A673 (cell line): ENCODE data around the gene USP48.

Experiments used
- EZH2 ChIP-seq: fragments of 200-600 bp; sonication (generic); IDR thresholded peaks from 2 replicates; pipeline ENCODE4 v1.6.1; 2017; ENCODE audit warnings: borderline replicate concordance, low read depth, mild to moderate bottlenecking, mixed read lengths, antibody characterized with exemption, low read length; ENCODE audit not compliant: poor library complexity, severe bottlenecking
- TF ChIP-seq, protein P1 (sequence below): fragments of 300-800, 200-600 bp; sonication (generic); conservative IDR thresholded peaks from 2 replicates; pipeline ENCODE4 v1.5.1; 2017; ENCODE audit warnings: low read depth, mild to moderate bottlenecking, antibody characterized with exemption, low read length, moderate library complexity, mixed read lengths

DNA sequence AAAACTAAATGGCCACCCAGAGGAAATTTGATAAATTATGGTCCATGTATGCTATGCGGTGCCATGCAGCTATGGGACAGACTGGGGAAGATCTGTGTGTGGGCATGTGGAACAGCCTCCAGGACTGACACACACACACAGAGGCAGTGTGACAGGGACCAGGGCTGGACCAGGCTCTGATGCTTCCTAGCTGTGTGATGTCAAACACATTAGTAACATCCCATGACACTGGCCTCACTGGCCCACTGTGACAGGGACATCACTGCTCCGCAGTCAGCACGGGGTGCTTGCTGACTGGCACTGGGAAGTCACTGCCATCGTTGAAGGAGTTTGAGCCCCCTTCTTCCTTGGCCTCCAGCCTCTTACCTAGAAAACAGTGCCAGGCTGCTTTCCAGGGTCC, 127.7 kb downstream of the USP48 start:
- TF ChIP-seq, protein P1, sequence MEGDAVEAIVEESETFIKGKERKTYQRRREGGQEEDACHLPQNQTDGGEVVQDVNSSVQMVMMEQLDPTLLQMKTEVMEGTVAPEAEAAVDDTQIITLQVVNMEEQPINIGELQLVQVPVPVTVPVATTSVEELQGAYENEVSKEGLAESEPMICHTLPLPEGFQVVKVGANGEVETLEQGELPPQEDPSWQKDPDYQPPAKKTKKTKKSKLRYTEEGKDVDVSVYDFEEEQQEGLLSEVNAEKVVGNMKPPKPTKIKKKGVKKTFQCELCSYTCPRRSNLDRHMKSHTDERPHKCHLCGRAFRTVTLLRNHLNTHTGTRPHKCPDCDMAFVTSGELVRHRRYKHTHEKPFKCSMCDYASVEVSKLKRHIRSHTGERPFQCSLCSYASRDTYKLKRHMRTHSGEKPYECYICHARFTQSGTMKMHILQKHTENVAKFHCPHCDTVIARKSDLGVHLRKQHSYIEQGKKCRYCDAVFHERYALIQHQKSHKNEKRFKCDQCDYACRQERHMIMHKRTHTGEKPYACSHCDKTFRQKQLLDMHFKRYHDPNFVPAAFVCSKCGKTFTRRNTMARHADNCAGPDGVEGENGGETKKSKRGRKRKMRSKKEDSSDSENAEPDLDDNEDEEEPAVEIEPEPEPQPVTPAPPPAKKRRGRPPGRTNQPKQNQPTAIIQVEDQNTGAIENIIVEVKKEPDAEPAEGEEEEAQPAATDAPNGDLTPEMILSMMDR, result no peak
- TF ChIP-seq EZH2, result no peak
